MCF 10A (cell line): Measurements from ENCODE around the gene THOC2. TPM values are rescaled to one million over a fixed set of nuclear protein-coding genes. Genes with fewer than 3 reads are reported as not detected.
"Not testable (repeated sequence)": the region's sequence is repeated elsewhere in the genome, so short reads cannot be mapped to it uniquely, and the experiment has no call there.

ENCODE experiments used
- BruUV-seq: library from RNA; stranded (reverse); fragments of 400-500 nt; replicated peaks from 2 replicates; lab custom pipeline; 2021; lab: Mats Ljungman, UMichigan
- CTCF ChIA-PET: fragments of 300-600 bp; sonication (Branson Sonifier 250); formaldehyde crosslinking; extraction: SDS; loops from one replicate; lab custom pipeline; 2021; ENCODE audit warnings: antibody characterized with exemption, inconsistent platforms; lab: Yijun Ruan, JAX
- POLR2A ChIA-PET: fragments of 300-600, 350-650 bp; sonication (Branson Sonifier 250); formaldehyde crosslinking; extraction: SDS; loops from one replicate; lab custom pipeline; 2020; ENCODE audit warnings: antibody characterized with exemption, inconsistent platforms; lab: Yijun Ruan, JAX
- DNase-seq: peaks from one replicate; pipeline ENCODE4 v3.0.0-alpha.2; 2018; ENCODE audit not compliant: unreplicated experiment
- H3K27ac Mint-ChIP-seq: one replicate; pipeline ENCODE4 v1.8.0; 2022; ENCODE audit warnings: mild to moderate bottlenecking, low read depth, mixed read lengths; ENCODE audit not compliant: unreplicated experiment
- H3K27me3 Mint-ChIP-seq: one replicate; pipeline ENCODE4 v1.8.0; 2022; ENCODE audit warnings: mixed read lengths; ENCODE audit not compliant: insufficient read depth, unreplicated experiment
- H3K36me3 Mint-ChIP-seq: one replicate; pipeline ENCODE4 v1.8.0; 2022; ENCODE audit warnings: mild to moderate bottlenecking, moderate library complexity, mixed read lengths; ENCODE audit not compliant: insufficient read depth, unreplicated experiment
- H3K4me1 Mint-ChIP-seq: one replicate; pipeline ENCODE4 v1.8.0; 2022; ENCODE audit warnings: mixed read lengths; ENCODE audit not compliant: insufficient read depth, unreplicated experiment
- H3K4me3 Mint-ChIP-seq: one replicate; pipeline ENCODE4 v1.8.0; 2022; ENCODE audit warnings: mild to moderate bottlenecking, moderate library complexity, mixed read lengths; ENCODE audit not compliant: unreplicated experiment
- H3K9me3 Mint-ChIP-seq: one replicate; pipeline ENCODE4 v1.8.0; 2022; ENCODE audit warnings: mixed read lengths; ENCODE audit not compliant: unreplicated experiment
- CTCF ChIP-seq: fragments of 200-600 bp; IDR thresholded peaks from one replicate; pipeline ENCODE4 v1.8.0; 2022; ENCODE audit warnings: antibody characterized with exemption, mild to moderate bottlenecking; ENCODE audit not compliant: unreplicated experiment
- intact Hi-C: fragments of 100-400 bp; cut with micrococcal nuclease; formaldehyde crosslinking; loops from 2 replicates; pipeline ENCODE4 v1.14.1; 2022
- total RNA-seq: library from RNA; stranded (reverse); gene quantifications from 2 replicates; pipeline ENCODE4 v1.2.3, GENCODE V29; 2022

THOC2 gene
- total RNA-seq, 1 experiment from 2014 or later = 75.4 TPM

- intact Hi-C loops = no loop called here
- Mint-ChIP-seq H3K27me3 (no peaks in the 10 kb centered on the region), H3K27ac (no peak overlapping the region), H3K9me3 (peaks cover 20% of the 10 kb centered on the region), H3K36me3 (no peaks in the 10 kb centered on the region), H3K4me3 (no peak overlapping the region), H3K4me1 (no peaks in the 10 kb centered on the region)
- CTCF ChIA-PET = interaction anchor here (0.6 kb wide), 1 partner anchor 60 kb away, joined by 3 read pairs; no protein-coding TSS in a partner anchor
- BruUV-seq = no TSS peak
- TF ChIP-seq CTCF = no peak
- no peak for DNase-seq
- POLR2A ChIA-PET = no interaction called here
These were observed 152.1 kb downstream of the THOC2 start for GRCh38 chrX:123580792-123581191.

GRCh38 chrX:123574027-123574426, 158.8 kb downstream of the THOC2 start:
- BruUV-seq, H3K27me3 Mint-ChIP-seq, DNase-seq, H3K27ac Mint-ChIP-seq, CTCF ChIA-PET, H3K4me1 Mint-ChIP-seq, POLR2A ChIA-PET, intact Hi-C loops, H3K36me3 Mint-ChIP-seq, H3K4me3 Mint-ChIP-seq: not testable (repeated sequence)
- peaks cover 32% of the 10 kb centered on the region for H3K9me3 Mint-ChIP-seq

GRCh38 chrX:123570011-123570590, 162.8 kb downstream of the THOC2 start:
- no TSS peak for BruUV-seq
- POLR2A ChIA-PET = no interaction called here
- no peaks in the 10 kb centered on the region for H3K4me1 Mint-ChIP-seq
- intact Hi-C loops = no loop called here
- no peak for DNase-seq
- no peaks in the 10 kb centered on the region for H3K27me3 Mint-ChIP-seq
- CTCF ChIA-PET = no interaction called here
- H3K27ac Mint-ChIP-seq = no peak overlapping the region
- H3K36me3 Mint-ChIP-seq = no peaks in the 10 kb centered on the region
- peaks cover 17% of the 10 kb centered on the region for H3K9me3 Mint-ChIP-seq
- TF ChIP-seq CTCF = no peak
- H3K4me3 Mint-ChIP-seq = no peak overlapping the region

- H3K27ac Mint-ChIP-seq = peak overlapping the region; percentile 37
- peaks cover 7% of the 10 kb centered on the region for H3K9me3 Mint-ChIP-seq
- no TSS peak for BruUV-seq
- H3K27me3 Mint-ChIP-seq = no peaks in the 10 kb centered on the region
- no peaks in the 10 kb centered on the region for H3K4me1 Mint-ChIP-seq
- TF ChIP-seq CTCF = no peak
- DNase-seq = no peak
- POLR2A ChIA-PET = no interaction called here
- no peak overlapping the region for H3K4me3 Mint-ChIP-seq
- peaks cover 4% of the 10 kb centered on the region for H3K36me3 Mint-ChIP-seq
- intact Hi-C loops = no loop called here
- CTCF ChIA-PET = interaction anchor here (0.6 kb wide), 1 partner anchor 118 kb away, joined by 3 read pairs; no protein-coding TSS in a partner anchor
These were observed 169.7 kb downstream of the THOC2 start for GRCh38 chrX:123563167-123563566.
